Epidermal melanocyte (primary cell): ENCODE data around the gene IL13RA1.
"Not testable (repeated sequence)": the region's sequence is repeated elsewhere in the genome, so short reads cannot be mapped to it uniquely, and the experiment has no call there.

Experiments used
- DNase-seq: peaks from one replicate; pipeline ENCODE4 v3.0.0; 2011; ENCODE audit warnings: low spot score; ENCODE audit not compliant: insufficient read length

Gene IL13RA1

GRCh38 chrX:118727686-118728339 lies 407 bp downstream of the IL13RA1 start:
- no peak for DNase-seq

- DNase-seq = no peak
Measured at GRCh38 chrX:118729042-118729652, 1.7 kb downstream of the IL13RA1 start.

- DNase-seq = no peak
Measured at GRCh38 chrX:118730500-118731247, 3.3 kb downstream of the IL13RA1 start.

- not testable (repeated sequence) for DNase-seq
Measured at GRCh38 chrX:118732551-118732950, 5.1 kb downstream of the IL13RA1 start.

GRCh38 chrX:118734909-118735308 lies 7.5 kb downstream of the IL13RA1 start:
- DNase-seq = no peak

GRCh38 chrX:118736394-118737010 lies 9.1 kb downstream of the IL13RA1 start:
- DNase-seq = no peak

GRCh38 chrX:118739577-118739976 lies 12.2 kb downstream of the IL13RA1 start:
- DNase-seq = no peak

GRCh38 chrX:118740276-118740889 lies 13.0 kb downstream of the IL13RA1 start:
- no peak for DNase-seq

- no peak for DNase-seq
Measured at GRCh38 chrX:118742176-118742575, 14.8 kb downstream of the IL13RA1 start.

- no peak for DNase-seq
Measured at GRCh38 chrX:118745570-118745969, 18.2 kb downstream of the IL13RA1 start.

GRCh38 chrX:118751950-118752783 lies 24.8 kb downstream of the IL13RA1 start:
- DNase-seq = no peak

- DNase-seq = no peak
Measured at GRCh38 chrX:118755633-118756032, 28.2 kb downstream of the IL13RA1 start.

- DNase-seq = no peak
Measured at GRCh38 chrX:118756101-118756500, 28.7 kb downstream of the IL13RA1 start.

GRCh38 chrX:118758511-118758910 lies 31.1 kb downstream of the IL13RA1 start:
- no peak for DNase-seq

- DNase-seq = no peak
Measured at GRCh38 chrX:118760025-118760424, 32.6 kb downstream of the IL13RA1 start.

GRCh38 chrX:118761939-118762707 lies 34.7 kb downstream of the IL13RA1 start:
- DNase-seq = no peak

GRCh38 chrX:118763489-118763888 lies 36.1 kb downstream of the IL13RA1 start:
- DNase-seq = no peak

GRCh38 chrX:118764122-118764521 lies 36.7 kb downstream of the IL13RA1 start:
- no peak for DNase-seq

GRCh38 chrX:118770133-118770760 lies 42.8 kb downstream of the IL13RA1 start:
- no peak for DNase-seq

- DNase-seq = no peak
Measured at GRCh38 chrX:118772051-118772450, 44.6 kb downstream of the IL13RA1 start.
